ENCODE results near the gene CEP112.

- TF ChIP-seq CTCF (conservative IDR thresholded peaks at IDR 0.05; ENCODE audit: low read depth in 2 of 2) (no peak), POLR2AphosphoS5 (IDR thresholded peaks at IDR 0.05; ENCODE audit: low read depth) (no peak), NANOG (IDR thresholded peaks at IDR 0.05; ENCODE audit: borderline replicate concordance) (no peak), EZH2 (IDR thresholded peaks at IDR 0.05; ENCODE audit: low read depth, unreplicated experiment) (no peak), REST (IDR thresholded peaks at IDR 0.05; ENCODE audit: unreplicated experiment) (no peak), ETS1 (IDR thresholded peaks at IDR 0.05) (no peak), JUNB (IDR thresholded peaks at IDR 0.05; ENCODE audit: unreplicated experiment) (no peak), CREB1 (CRISPR knock-in tag; IDR thresholded peaks at IDR 0.05; ENCODE audit: low read depth) (no peak), ZNF114 (CRISPR knock-in tag; IDR thresholded peaks at IDR 0.05) (no peak), EZH2phosphoT487 (IDR thresholded peaks at IDR 0.05; ENCODE audit: unreplicated experiment) (no peak), STAT1 (IDR thresholded peaks at IDR 0.05; ENCODE audit: unreplicated experiment) (no peak), ZNF331 (CRISPR knock-in tag; IDR thresholded peaks at IDR 0.05; ENCODE audit: low read depth) (no peak), ZNF462 (CRISPR knock-in tag; IDR thresholded peaks at IDR 0.05) (no peak)
Observed at GRCh38 chr17:65711671-65712276, 480.2 kb downstream of the CEP112 start.
